Stimulated activated CD8-positive, alpha-beta memory T cell treated with anti-CD3 and anti-CD28 coated beads, Interleukin-7, amount 100 ng/mL, for 1 hour (primary cell): Measurements from ENCODE around the gene LCP1.

Source experiments
- DNase-seq, 2 donors: peaks; one replicate each; pipeline ENCODE4 v3.0.0-alpha.2; 2020; ENCODE audit warnings: low read depth in 2 of 2

The LCP1 gene

DNA sequence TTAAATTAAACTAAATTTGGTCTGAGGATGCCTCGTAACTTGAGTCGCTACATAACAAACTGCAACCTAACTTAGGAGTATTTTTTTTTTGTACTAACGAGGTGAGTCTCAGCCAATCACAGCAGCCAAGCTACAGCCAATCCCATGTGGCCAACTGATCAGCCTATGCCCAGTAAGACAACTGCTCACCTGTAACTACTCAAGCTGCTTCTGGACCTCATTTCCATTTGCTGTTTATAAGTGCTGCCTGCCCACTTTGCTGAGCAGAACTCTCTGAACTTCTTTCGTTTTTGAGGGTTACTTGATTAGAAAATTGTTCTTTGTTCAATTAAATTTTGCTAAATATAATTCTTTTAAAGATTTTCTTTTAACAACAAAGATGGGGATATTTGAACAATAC lies 81.0 kb downstream of the LCP1 start:
- DNase-seq: no peak

DNA sequence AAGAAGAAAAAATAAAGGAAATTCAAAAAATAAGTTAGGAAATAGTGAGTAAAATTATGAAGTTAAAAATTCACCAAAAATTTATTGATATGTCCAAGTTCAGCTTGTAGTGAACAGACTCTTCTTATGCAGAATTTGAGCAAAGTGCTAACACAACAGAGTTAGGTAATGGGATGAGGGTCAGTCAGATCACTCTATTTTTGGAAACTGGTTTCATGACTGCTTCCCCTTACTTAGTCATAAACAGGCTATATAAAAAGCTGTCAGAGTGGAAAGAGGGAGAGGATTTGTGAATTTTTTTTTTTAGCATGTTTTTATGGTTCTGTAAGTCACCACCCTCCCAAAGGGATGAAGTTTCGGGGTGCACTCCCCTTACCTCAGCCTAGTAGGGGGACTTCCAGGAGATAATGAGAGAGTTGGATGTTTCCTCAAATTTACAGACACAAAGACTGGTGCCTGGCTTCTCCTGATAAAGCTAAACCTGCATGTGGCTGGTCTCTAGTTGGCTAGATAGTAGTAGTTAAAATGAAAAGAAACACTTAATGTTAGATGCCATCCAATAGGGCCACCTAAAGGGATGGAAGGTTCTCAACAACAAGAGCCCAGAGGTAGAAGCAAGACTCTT lies 81.7 kb downstream of the LCP1 start:
- no peak for DNase-seq

DNA sequence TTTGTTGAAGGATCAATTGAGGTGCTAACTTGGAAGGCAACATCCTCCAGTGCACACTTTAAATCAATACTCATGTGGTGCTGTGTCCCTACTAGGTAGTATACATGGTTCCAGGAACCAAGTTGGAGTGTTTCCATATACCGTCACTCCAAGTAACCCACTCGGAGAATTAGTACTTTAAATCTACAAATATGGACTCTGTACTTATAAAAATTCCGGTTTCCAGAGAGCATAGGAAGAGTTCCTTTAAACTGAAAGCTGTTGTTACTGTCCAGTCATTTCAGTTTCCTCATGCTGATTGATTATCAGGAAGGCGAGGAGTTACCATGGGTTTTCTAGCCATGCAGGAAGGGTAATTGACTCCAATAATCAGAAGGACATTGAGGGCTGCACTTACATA lies 84.3 kb downstream of the LCP1 start:
- DNase-seq: no peak

DNA sequence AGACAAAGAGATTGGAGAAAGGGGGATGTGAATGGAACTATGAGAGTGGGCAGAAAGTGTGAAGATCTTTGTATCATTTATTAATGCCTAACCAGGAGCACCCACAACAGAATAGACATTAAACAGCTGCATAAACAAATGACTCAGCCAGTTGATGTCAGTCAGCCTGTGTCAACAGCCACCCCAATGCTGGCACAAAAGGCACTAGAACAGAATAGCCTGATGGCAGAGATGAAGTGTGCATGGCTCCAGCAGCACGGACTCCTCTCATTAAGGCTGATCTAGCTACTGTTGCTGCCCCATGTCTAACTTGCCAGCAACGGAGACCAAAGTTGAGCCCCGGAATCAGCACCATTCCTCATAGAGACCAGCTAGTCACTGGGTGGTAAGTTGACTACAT lies 85.0 kb downstream of the LCP1 start:
- DNase-seq: no peak

DNA sequence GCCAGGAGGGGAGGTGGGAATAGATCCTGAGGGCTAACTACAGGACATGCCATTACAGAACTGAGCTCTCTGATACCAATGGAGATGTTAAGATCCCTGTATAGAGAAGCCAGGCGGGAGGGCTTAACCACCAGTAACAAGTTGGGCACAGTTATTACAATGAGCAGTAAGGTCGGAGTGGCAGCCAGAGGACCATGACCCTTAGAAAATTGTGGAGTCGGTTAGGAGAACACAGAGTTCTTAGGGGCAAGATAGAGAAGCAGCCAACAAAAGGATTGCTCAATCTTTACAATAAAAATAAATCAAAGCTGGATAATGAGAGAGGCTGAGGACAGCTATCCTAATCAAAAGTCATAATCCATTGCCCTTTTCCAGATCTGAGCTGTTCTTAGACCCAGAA lies 87.5 kb downstream of the LCP1 start:
- DNase-seq: no peak

DNA sequence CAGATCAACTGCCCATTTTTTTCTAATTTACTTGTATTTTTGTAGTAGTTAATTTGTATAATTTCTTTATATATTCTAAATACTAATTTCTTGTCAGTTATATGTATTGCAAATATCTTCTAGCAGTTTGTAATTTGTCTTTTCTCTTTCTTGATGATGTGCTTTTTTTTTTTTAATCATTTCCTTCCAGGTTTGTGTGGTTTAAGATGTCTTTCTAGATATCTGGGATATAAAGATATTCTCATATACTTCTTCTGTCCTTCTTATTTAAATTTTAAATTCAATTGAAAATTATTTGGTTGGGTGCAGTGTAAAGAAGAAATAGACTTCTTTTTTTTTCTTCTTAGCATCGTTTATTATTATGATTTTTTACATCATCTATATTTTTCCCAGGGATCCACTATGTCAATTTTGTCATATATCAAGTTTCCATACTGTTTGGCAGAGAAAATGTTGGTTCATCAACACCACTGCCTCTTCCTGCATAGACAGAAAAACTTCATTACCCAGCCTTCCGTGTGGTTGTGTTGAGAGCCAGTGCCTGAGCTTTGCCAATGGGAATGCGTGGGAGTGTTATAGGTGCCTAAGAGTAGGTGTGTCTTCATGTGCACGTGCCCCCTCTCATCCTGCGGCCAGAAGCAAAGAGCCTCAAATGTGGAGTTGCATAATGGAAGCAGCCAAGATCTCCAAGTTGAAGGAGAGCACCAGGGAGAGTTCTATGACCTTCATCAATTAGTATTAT lies 93.0 kb downstream of the LCP1 start:
- DNase-seq: no peak

DNA sequence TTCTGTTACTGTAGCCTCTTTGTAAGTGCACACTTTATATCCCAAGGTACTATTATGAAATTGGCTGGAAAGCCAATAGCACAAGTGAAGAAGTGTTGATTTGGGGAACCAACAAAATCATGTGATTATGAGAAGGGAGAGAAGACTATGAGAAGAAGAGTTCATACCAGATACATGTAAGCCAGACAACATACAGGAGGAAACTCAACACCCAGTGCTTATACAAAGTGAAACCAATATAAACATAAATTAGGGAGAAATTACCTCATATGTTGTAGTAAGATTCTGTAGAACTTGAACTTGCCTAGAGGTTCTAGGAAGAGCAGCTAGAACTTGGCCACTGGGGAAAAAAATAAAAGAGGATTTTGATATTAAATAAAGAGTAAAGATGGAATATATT lies 94.5 kb downstream of the LCP1 start:
- no peak for DNase-seq

DNA sequence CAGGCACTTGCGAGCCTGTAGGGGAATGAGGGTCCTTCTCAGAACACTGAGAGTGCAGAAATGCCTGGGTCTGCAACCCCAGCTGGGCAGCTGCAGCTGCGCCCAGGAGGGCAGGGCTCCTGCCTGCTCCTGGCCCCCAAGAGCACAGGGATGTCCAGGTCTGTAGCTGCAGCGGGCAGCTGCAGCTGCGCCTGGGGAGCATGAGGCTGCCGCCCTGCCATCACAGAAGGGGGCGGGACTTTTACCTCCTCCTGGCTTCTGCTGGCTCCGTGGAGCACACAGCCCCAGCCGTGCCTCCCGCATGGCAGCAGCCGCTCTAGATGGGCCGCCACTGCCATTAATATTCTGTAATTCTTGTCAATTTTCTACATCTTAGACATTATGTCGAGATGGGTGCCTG lies 95.0 kb downstream of the LCP1 start:
- no peak for DNase-seq

DNA sequence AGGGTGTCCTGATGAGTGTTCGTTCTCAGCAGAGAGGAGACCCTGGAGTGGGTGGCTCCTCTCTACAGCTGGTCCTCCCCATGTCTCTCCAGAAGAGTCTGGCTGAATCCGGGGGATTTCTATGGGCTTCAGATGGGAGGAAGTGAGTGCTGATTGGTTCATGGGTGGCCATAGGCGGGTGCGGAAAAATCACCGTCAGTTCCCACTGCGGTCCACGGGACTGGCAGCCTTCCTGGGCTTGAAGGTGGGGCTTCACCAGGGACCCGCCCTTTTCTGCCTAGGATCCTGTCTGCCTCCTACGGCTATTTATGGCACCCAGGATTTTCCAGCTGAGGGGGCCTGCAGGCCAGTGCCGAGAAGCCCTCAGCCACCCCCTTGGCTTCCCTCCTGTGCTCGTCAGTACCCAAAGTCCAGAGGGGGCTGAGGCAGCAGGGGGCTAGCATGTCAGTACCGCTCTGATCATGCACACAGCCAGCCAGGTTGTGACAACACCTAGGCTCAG lies 95.5 kb downstream of the LCP1 start:
- DNase-seq: no peak

DNA sequence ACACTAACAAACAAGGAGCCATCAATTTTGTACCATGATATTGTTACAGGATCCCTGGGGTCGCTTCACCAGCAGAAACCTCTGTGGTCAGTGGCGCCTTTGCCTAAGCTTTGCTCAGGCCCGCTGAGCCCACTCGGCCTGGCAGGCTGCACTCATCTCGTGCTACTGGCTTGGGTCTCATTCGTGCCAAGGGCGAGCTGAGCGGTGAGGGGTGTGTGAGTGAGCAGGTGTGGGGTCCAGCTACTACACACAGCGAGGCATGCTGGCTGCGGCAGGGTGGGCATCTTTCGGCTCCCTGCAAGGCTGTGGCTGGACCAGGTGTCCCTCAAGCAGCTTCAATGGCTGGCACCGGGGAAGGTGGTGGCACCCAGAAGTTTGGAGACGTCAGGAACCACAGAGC lies 96.2 kb downstream of the LCP1 start:
- DNase-seq: no peak

DNA sequence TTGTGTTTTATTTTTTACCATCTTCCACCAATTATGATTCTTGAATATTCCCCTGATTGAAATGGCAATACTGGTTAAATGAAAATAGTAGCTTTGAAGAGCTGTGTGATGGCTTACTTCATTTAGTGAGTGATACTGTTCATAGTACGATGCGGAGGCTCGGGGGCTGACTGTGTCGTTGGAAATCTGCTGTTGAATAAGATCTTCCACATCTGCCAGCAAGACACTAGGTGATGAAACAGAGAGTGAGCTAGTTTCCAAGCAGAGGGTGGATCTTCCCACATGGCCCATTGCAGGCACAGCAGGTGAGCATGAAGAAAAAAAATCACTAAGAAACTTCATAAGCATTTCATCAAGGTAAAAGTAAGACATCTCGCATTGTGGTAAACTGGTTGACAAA lies 99.7 kb downstream of the LCP1 start:
- no peak for DNase-seq

DNA sequence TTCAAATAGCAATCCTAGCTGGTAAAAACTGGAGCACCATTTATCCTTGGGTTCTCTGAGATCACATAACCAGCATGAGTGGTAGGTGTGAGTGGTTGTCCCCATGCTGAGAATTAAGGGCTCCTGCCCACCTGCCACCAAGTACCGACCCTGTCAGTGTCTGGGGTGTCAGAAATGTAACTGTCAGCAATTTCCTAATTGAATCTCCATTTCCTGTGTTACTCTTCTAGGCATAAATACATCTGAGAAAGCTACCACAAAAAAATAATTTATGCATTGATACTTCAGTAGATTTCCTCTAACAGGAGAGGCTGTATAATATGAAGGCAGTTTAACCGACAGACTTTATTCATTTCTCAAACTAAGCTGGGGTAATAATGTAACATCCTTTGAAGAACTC lies 102.2 kb downstream of the LCP1 start:
- DNase-seq: no peak

DNA sequence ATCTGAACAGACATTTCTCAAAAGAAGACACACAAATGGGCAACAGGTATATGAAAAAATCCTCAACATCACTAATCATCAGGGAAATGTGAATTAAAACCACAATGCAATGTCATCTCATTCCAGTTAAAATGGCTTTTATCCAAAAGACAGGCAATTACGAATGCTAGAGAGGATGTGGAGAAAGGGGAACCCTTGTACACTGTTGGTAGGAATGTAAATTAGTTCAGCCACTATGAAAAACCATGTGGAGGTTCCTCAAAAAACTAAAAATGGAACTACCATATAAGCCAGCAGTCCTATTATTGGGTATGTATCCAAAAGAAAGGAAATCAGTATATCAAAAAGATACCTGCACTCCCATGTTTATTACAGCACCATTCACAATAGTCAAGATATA lies 104.7 kb downstream of the LCP1 start:
- DNase-seq: no peak

DNA sequence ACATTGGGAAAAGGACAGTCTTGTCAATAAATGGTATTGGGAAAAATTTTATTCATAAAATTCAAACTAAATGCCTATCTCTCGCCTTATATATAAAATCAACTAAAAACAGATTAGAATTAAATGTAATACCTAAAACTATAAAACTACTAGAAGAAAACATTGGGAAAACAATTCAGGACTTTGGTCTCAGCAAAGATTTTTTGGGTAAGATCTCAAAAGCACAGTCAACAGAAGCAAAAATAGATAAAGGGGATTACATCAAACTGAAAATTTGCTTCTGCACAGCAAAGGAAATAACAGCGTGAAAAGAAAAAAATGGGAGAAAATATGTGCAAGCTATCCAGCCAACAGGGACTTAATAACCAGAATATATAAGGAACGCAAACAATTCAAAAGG lies 105.2 kb downstream of the LCP1 start:
- DNase-seq: no peak
